HL-60 (cell line): Measurements from ENCODE around the gene PROM1.

ENCODE experiments used
- DNase-seq, 2 experiments: peaks; one replicate each; pipeline ENCODE4 v3.0.0-alpha.2; 2010 to 2020; ENCODE audit warnings: low read depth in 1 of 2, low spot score in 1 of 2
- H3K27ac ChIP-seq: fragments of 250-450 bp; sonication (Bioruptor Pico); replicated peaks from 2 replicates; pipeline ENCODE4 v1.5.1; 2020; ENCODE audit warnings: mild to moderate bottlenecking, moderate library complexity
- H3K27me3 ChIP-seq: fragments of 250-450 bp; sonication (Bioruptor Pico); 2 replicates; pipeline ENCODE4 v1.5.1; 2021; ENCODE audit warnings: mild to moderate bottlenecking, moderate library complexity; ENCODE audit not compliant: insufficient read depth, poor library complexity, severe bottlenecking
- H3K4me3 ChIP-seq: replicated peaks from 2 replicates; pipeline ENCODE4 v1.5.1; 2011; ENCODE audit warnings: mild to moderate bottlenecking, control low read depth, low read length; ENCODE audit not compliant: insufficient read depth
- GABPA ChIP-seq: IDR thresholded peaks from 2 replicates; pipeline ENCODE4 v1.6.1; 2012; ENCODE audit warnings: low read depth
- POLR2AphosphoS5 ChIP-seq: IDR thresholded peaks from 2 replicates; pipeline ENCODE4 v1.6.1; 2012; ENCODE audit warnings: low read depth
- SPI1 ChIP-seq: IDR thresholded peaks from 2 replicates; pipeline ENCODE4 v1.6.1; 2012; ENCODE audit warnings: low read depth, mild to moderate bottlenecking, borderline replicate concordance
- TF ChIP-seq, protein P1 (sequence below): IDR thresholded peaks from 2 replicates; pipeline ENCODE4 v1.6.1; 2012; ENCODE audit warnings: low read depth; ENCODE audit not compliant: insufficient replicate concordance
- TF ChIP-seq, protein P2 (sequence below): IDR thresholded peaks from one replicate; pipeline ENCODE4 v1.5.1; 2011; ENCODE audit warnings: low read length, control low read depth, inconsistent platforms; ENCODE audit not compliant: insufficient read depth

The PROM1 gene

GRCh38 chr4:16072168-16072567 is 11.7 kb downstream of the PROM1 start:
- no peak for DNase-seq
- Histone ChIP-seq H3K4me3 (no peak overlapping the region), H3K27ac (no peak overlapping the region), H3K27me3 (no peaks in the 10 kb centered on the region)
- TF ChIP-seq, protein P1, sequence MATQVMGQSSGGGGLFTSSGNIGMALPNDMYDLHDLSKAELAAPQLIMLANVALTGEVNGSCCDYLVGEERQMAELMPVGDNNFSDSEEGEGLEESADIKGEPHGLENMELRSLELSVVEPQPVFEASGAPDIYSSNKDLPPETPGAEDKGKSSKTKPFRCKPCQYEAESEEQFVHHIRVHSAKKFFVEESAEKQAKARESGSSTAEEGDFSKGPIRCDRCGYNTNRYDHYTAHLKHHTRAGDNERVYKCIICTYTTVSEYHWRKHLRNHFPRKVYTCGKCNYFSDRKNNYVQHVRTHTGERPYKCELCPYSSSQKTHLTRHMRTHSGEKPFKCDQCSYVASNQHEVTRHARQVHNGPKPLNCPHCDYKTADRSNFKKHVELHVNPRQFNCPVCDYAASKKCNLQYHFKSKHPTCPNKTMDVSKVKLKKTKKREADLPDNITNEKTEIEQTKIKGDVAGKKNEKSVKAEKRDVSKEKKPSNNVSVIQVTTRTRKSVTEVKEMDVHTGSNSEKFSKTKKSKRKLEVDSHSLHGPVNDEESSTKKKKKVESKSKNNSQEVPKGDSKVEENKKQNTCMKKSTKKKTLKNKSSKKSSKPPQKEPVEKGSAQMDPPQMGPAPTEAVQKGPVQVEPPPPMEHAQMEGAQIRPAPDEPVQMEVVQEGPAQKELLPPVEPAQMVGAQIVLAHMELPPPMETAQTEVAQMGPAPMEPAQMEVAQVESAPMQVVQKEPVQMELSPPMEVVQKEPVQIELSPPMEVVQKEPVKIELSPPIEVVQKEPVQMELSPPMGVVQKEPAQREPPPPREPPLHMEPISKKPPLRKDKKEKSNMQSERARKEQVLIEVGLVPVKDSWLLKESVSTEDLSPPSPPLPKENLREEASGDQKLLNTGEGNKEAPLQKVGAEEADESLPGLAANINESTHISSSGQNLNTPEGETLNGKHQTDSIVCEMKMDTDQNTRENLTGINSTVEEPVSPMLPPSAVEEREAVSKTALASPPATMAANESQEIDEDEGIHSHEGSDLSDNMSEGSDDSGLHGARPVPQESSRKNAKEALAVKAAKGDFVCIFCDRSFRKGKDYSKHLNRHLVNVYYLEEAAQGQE, result no peak
- TF ChIP-seq POLR2AphosphoS5 (no peak), SPI1 (0 out of 2 replicates have a peak, but pooled peaks have one; percentile 14), GABPA (no peak)
- TF ChIP-seq, protein P2, sequence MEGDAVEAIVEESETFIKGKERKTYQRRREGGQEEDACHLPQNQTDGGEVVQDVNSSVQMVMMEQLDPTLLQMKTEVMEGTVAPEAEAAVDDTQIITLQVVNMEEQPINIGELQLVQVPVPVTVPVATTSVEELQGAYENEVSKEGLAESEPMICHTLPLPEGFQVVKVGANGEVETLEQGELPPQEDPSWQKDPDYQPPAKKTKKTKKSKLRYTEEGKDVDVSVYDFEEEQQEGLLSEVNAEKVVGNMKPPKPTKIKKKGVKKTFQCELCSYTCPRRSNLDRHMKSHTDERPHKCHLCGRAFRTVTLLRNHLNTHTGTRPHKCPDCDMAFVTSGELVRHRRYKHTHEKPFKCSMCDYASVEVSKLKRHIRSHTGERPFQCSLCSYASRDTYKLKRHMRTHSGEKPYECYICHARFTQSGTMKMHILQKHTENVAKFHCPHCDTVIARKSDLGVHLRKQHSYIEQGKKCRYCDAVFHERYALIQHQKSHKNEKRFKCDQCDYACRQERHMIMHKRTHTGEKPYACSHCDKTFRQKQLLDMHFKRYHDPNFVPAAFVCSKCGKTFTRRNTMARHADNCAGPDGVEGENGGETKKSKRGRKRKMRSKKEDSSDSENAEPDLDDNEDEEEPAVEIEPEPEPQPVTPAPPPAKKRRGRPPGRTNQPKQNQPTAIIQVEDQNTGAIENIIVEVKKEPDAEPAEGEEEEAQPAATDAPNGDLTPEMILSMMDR, result no peak

DNA sequence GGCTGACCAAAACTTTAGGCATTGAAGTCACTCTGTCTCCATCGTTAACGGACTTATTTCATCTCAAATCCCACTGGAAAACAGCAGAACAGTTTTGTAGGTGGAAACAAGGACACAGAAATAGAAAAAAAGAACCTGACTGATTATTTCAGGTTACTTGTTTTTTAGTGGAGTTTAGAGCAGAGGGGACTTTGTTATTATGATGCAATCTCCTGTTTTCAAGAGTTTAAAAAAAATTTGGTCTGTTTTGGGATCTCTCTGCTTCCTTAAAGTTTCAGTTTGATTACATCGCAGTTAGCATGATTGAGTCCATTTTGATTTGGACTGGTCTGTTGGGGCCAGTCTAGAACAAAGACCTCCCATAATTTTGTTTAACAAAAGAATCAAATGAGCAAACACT is 13.6 kb downstream of the PROM1 start:
- DNase-seq, result no peak
- no peak overlapping the region for H3K27ac ChIP-seq
- H3K4me3 ChIP-seq, result no peak overlapping the region
- H3K27me3 ChIP-seq, result no peaks in the 10 kb centered on the region
- TF ChIP-seq, protein P1, result no peak
- TF ChIP-seq POLR2AphosphoS5 (no peak), SPI1 (no peak), GABPA (no peak)
- TF ChIP-seq, protein P2, result no peak

- Histone ChIP-seq H3K27ac (no peak overlapping the region), H3K4me3 (no peak overlapping the region), H3K27me3 (no peaks in the 10 kb centered on the region)
- DNase-seq, result no peak
- TF ChIP-seq GABPA (no peak), SPI1 (no peak)
- TF ChIP-seq, protein P2, result no peak
Observed at GRCh38 chr4:16067515-16067914, 16.3 kb downstream of the PROM1 start.

- no peak overlapping the region for H3K27ac ChIP-seq
- no peak for DNase-seq
- no peak overlapping the region for H3K4me3 ChIP-seq
- no peaks in the 10 kb centered on the region for H3K27me3 ChIP-seq
- no peak for TF ChIP-seq SPI1
- TF ChIP-seq, protein P2, result no peak
Observed at GRCh38 chr4:16066586-16067128, 17.2 kb downstream of the PROM1 start.
